DOHH2 (cell line): ENCODE data around the gene TMEM266.

ENCODE experiments used
- H3F3A ChIP-seq: fragments of 200-600 bp; sonication (generic), shearing (Covaris generic); 2 replicates; pipeline ENCODE4 v1.6.0; 2016; ENCODE audit warnings: antibody characterized with exemption, mild to moderate bottlenecking; ENCODE audit not compliant: control insufficient read depth, insufficient read depth
- H3K27ac ChIP-seq: fragments of 200-600 bp; sonication (generic); 2 replicates; pipeline ENCODE4 v1.5.1; 2014; ENCODE audit warnings: low read depth, mild to moderate bottlenecking, low read length, moderate library complexity
- H3K27me3 ChIP-seq: fragments of 200-600 bp; sonication (generic); 2 replicates; pipeline ENCODE4 v1.6.1; 2014; ENCODE audit warnings: mild to moderate bottlenecking, low read length, mixed read lengths; ENCODE audit not compliant: control insufficient read depth
- H3K36me3 ChIP-seq: fragments of 200-600 bp; sonication (generic); 2 replicates; pipeline ENCODE4 v1.6.1; 2014; ENCODE audit warnings: mild to moderate bottlenecking, low read length, moderate library complexity, mixed read lengths; ENCODE audit not compliant: control insufficient read depth
- H3K4me1 ChIP-seq: fragments of 200-600 bp; sonication (generic); 2 replicates; pipeline ENCODE4 v1.6.1; 2014; ENCODE audit warnings: mild to moderate bottlenecking, low read length, mixed read lengths; ENCODE audit not compliant: control insufficient read depth
- H3K4me2 ChIP-seq: fragments of 200-600 bp; sonication (generic); 2 replicates; pipeline ENCODE4 v1.6.0; 2014; ENCODE audit warnings: mild to moderate bottlenecking, low read length, moderate library complexity
- H3K4me3 ChIP-seq: fragments of 200-600 bp; sonication (generic); 2 replicates; pipeline ENCODE4 v1.5.1; 2014; ENCODE audit warnings: mild to moderate bottlenecking, low read length, mixed read lengths
- H3K79me2 ChIP-seq: fragments of 200-600 bp; sonication (generic); 2 replicates; pipeline ENCODE4 v1.6.1; 2014; ENCODE audit warnings: mild to moderate bottlenecking, low read length, mixed read lengths; ENCODE audit not compliant: control insufficient read depth
- H3K9me2 ChIP-seq: fragments of 200-600 bp; sonication (generic); replicated peaks from 2 replicates; pipeline ENCODE4 v1.6.1; 2014; ENCODE audit warnings: mild to moderate bottlenecking, low read length, mixed read lengths; ENCODE audit not compliant: control insufficient read depth
- H3K9me3 ChIP-seq: fragments of 200-600 bp; sonication (generic); 2 replicates; pipeline ENCODE4 v1.6.1; 2014; ENCODE audit warnings: antibody characterized with exemption, low read length, mixed read lengths; ENCODE audit not compliant: control insufficient read depth, insufficient read depth
- H4K20me1 ChIP-seq: fragments of 200-600 bp; sonication (generic); 2 replicates; pipeline ENCODE4 v1.6.0; 2014; ENCODE audit warnings: low read depth, mild to moderate bottlenecking, antibody characterized with exemption, low read length, moderate library complexity; ENCODE audit not compliant: control insufficient read depth, insufficient read depth
- EZH2phosphoT487 ChIP-seq: fragments of 200-600 bp; sonication (generic); IDR thresholded peaks from 2 replicates; pipeline ENCODE4 v1.6.1; 2017; ENCODE audit warnings: borderline replicate concordance, mild to moderate bottlenecking, antibody characterized with exemption, low read length, moderate library complexity, mixed read lengths
- TF ChIP-seq, protein P1 (sequence below): fragments of 200-600 bp; sonication (generic); IDR thresholded peaks from one replicate; pipeline ENCODE4 v1.5.1; 2014; ENCODE audit warnings: antibody characterized with exemption, mild to moderate bottlenecking, low read depth, low read length; ENCODE audit not compliant: poor library complexity, severe bottlenecking

Gene TMEM266

DNA sequence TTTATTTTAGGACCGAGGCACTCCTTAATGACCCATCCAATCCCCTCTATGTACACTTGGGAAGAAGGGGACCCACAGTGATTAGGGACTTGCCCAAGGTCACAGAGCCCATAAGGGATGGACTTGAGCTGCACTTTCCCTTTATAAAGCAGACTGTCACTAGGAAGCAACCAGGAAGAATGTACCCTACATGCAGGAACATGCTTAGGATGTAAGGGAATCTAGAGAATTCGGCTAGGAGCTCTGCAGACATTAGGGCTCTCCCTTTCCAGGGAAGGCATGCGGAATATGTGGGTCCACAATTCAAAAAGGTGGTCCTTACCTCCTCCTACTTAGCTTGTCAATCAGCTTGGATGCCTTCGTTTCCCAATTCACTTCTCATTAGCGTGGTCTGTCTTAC lies 78.7 kb downstream of the TMEM266 start:
- no peaks in the 10 kb centered on the region for H4K20me1 ChIP-seq
- H3K27me3 ChIP-seq: peaks cover 30% of the 10 kb centered on the region
- H3K36me3 ChIP-seq: no peaks in the 10 kb centered on the region
- H3F3A ChIP-seq: no peaks in the 10 kb centered on the region
- H3K79me2 ChIP-seq: no peaks in the 10 kb centered on the region
- no peak overlapping the region for H3K27ac ChIP-seq
- H3K4me1 ChIP-seq: no peaks in the 10 kb centered on the region
- no peaks in the 10 kb centered on the region for H3K9me2 ChIP-seq
- H3K9me3 ChIP-seq: no peaks in the 10 kb centered on the region
- TF ChIP-seq, protein P1, sequence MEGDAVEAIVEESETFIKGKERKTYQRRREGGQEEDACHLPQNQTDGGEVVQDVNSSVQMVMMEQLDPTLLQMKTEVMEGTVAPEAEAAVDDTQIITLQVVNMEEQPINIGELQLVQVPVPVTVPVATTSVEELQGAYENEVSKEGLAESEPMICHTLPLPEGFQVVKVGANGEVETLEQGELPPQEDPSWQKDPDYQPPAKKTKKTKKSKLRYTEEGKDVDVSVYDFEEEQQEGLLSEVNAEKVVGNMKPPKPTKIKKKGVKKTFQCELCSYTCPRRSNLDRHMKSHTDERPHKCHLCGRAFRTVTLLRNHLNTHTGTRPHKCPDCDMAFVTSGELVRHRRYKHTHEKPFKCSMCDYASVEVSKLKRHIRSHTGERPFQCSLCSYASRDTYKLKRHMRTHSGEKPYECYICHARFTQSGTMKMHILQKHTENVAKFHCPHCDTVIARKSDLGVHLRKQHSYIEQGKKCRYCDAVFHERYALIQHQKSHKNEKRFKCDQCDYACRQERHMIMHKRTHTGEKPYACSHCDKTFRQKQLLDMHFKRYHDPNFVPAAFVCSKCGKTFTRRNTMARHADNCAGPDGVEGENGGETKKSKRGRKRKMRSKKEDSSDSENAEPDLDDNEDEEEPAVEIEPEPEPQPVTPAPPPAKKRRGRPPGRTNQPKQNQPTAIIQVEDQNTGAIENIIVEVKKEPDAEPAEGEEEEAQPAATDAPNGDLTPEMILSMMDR: no peak
- TF ChIP-seq EZH2phosphoT487: no peak
- H3K4me3 ChIP-seq: no peak overlapping the region
- no peak overlapping the region for H3K4me2 ChIP-seq

DNA sequence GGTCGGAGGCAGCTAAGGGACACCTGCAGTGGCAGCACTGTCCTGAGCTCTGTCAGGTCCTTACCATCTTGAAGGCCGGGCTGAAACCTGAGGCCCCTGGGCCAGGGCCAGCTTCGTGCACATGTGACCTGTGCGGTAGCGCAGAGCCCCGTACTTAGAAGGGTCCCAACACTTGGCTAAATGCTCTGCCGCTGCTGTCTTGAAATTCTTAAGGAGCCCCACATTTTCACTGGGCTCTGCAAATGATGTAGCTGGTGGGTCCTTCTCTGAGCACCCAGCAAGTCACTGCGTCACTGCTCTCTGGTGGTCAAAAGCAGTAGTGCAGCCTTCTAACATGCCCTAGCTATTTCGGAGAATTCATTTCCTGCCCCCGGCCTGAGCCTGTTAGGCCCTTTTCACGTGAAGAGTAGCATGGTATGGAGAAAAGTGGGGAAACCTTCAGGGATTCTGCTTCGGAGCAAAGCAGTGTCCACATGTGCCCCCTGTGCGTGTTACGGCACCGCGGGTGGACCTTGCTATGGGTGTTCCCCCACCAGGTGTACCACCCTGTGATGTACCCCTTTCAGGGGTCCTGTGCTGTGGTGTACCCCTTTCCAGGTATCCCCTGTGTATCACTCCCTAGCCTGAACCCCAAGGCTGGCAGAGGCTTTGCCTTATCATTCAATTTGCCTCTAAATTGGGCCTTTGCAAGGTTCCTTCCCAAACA lies 79.7 kb downstream of the TMEM266 start:
- Histone ChIP-seq H3K36me3 (no peaks in the 10 kb centered on the region), H3K27me3 (peaks cover 32% of the 10 kb centered on the region), H4K20me1 (no peaks in the 10 kb centered on the region), H3K9me2 (no peaks in the 10 kb centered on the region), H3K27ac (no peak overlapping the region), H3K4me2 (no peak overlapping the region), H3K4me1 (no peaks in the 10 kb centered on the region), H3K9me3 (no peaks in the 10 kb centered on the region), H3K79me2 (no peaks in the 10 kb centered on the region), H3F3A (no peaks in the 10 kb centered on the region), H3K4me3 (no peak overlapping the region)
- TF ChIP-seq, protein P1: peak; percentile 91
- no peak for TF ChIP-seq EZH2phosphoT487

GRCh38 chr15:76140074-76140464 lies 80.3 kb downstream of the TMEM266 start:
- Histone ChIP-seq H3K79me2 (no peaks in the 10 kb centered on the region), H3K9me2 (no peaks in the 10 kb centered on the region), H3K4me3 (no peak overlapping the region), H3K9me3 (no peaks in the 10 kb centered on the region), H3K4me1 (no peaks in the 10 kb centered on the region), H3K36me3 (no peaks in the 10 kb centered on the region), H3K27me3 (peaks cover 30% of the 10 kb centered on the region), H3K4me2 (no peak overlapping the region), H3K27ac (no peak overlapping the region), H3F3A (no peaks in the 10 kb centered on the region), H4K20me1 (no peaks in the 10 kb centered on the region)
- TF ChIP-seq, protein P1: no peak
- TF ChIP-seq EZH2phosphoT487: no peak

DNA sequence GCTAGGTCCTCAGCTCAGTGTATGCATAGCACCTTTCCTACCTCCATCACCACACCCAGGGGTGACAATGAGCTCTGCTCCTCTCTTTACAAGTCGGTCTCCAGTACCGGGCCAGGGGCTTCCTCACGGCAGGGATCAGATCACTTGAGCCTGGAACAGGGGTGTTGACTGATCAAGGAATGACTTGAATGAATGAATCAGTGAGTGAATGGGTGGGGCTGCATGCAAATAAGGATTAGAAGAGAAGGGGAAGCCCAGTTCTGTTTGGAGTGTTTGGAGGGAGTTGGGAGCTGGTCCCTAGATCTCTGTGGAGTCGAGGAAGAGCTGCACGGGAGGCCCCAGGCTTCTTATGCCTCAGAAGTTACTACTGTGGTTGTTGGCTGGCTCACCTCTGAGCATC lies 87.0 kb downstream of the TMEM266 start:
- Histone ChIP-seq H3F3A (no peaks in the 10 kb centered on the region), H3K9me3 (no peaks in the 10 kb centered on the region), H3K79me2 (no peaks in the 10 kb centered on the region), H3K9me2 (no peaks in the 10 kb centered on the region), H3K27me3 (peaks cover 31% of the 10 kb centered on the region), H3K36me3 (no peaks in the 10 kb centered on the region), H3K4me1 (peaks cover 11% of the 10 kb centered on the region), H4K20me1 (no peaks in the 10 kb centered on the region; the same call in 1 of the 2 replicates), H3K27ac (no peak overlapping the region), H3K4me2 (no peak overlapping the region), H3K4me3 (no peak overlapping the region)
- TF ChIP-seq, protein P1: no peak
- TF ChIP-seq EZH2phosphoT487: no peak
